IMR-90 (cell line): ENCODE data around the gene SLC4A2. TPM values are rescaled to one million over a fixed set of nuclear protein-coding genes. Genes with fewer than 3 reads are reported as not detected.

Experiments used
- ATAC-seq: fragments of 200-7000 bp; cut with Tn5 transposase; 2 replicates; pipeline ENCODE4 v1.9.1; 2020; ENCODE audit warnings: low read depth, mild to moderate bottlenecking, moderate library complexity
- BruUV-seq: library from RNA; stranded (reverse); fragments of 400-500 nt; replicated peaks from 2 replicates; lab custom pipeline; 2021; lab: Mats Ljungman, UMichigan
- CTCF ChIA-PET: fragments of 300-600 bp; formaldehyde crosslinking; extraction: SDS; loops from one replicate; lab custom pipeline; 2021; ENCODE audit warnings: antibody characterized with exemption; lab: Yijun Ruan, JAX
- POLR2A ChIA-PET: fragments of 300-600 bp; sonication (Branson Sonifier 250); formaldehyde crosslinking; loops from one replicate; lab custom pipeline; 2022; ENCODE audit warnings: antibody characterized with exemption; ENCODE audit not compliant: unreplicated experiment; lab: Charles Lee
- DNase-seq: peaks from one replicate; pipeline ENCODE4 v3.0.0; 2013
- H2AFZ ChIP-seq: replicated peaks from 2 replicates; pipeline ENCODE3; 2013; ENCODE audit warnings: low read length, mild to moderate bottlenecking; ENCODE audit not compliant: poor library complexity
- H2AK5ac ChIP-seq: 2 replicates; pipeline ENCODE4 v1.6.1; 2013; ENCODE audit warnings: low read depth, low read length, inconsistent platforms
- H2AK9ac ChIP-seq: replicated peaks from 2 replicates; pipeline ENCODE3; 2013; ENCODE audit warnings: mild to moderate bottlenecking, low read depth, low read length, moderate library complexity; ENCODE audit not compliant: poor library complexity
- H2BK120ac ChIP-seq: 2 replicates; pipeline ENCODE4 v1.6.1; 2013; ENCODE audit warnings: low read depth, low read length, inconsistent platforms
- H2BK15ac ChIP-seq: 3 replicates; pipeline ENCODE4 v1.6.1; 2013; ENCODE audit warnings: low read depth, low read length, inconsistent platforms
- H2BK20ac ChIP-seq: 2 replicates; pipeline ENCODE4 v1.6.1; 2013; ENCODE audit warnings: low read depth, mild to moderate bottlenecking, inconsistent platforms, low read length, moderate library complexity
- H2BK5ac ChIP-seq: 2 replicates; pipeline ENCODE4 v1.6.1; 2013; ENCODE audit warnings: mild to moderate bottlenecking, low read depth, low read length, inconsistent platforms; ENCODE audit not compliant: poor library complexity, severe bottlenecking
- H3K14ac ChIP-seq: replicated peaks from 2 replicates; pipeline ENCODE4 v1.6.1; 2013; ENCODE audit warnings: low read depth, low read length, inconsistent platforms
- H3K18ac ChIP-seq: 2 replicates; pipeline ENCODE4 v1.6.1; 2013; ENCODE audit warnings: low read depth, low read length, control low read depth
- H3K23ac ChIP-seq: 2 replicates; pipeline ENCODE4 v1.6.1; 2013; ENCODE audit warnings: low read depth, low read length, inconsistent platforms
- H3K27ac ChIP-seq: 2 replicates; pipeline ENCODE4 v1.5.1; 2013; ENCODE audit warnings: mild to moderate bottlenecking, control low read depth, low read length; ENCODE audit not compliant: insufficient read depth
- H3K27me3 ChIP-seq: 2 replicates; pipeline ENCODE4 v1.6.1; 2013; ENCODE audit warnings: low read length; ENCODE audit not compliant: control insufficient read depth, insufficient read depth
- H3K36me3 ChIP-seq: 2 replicates; pipeline ENCODE4 v1.6.1; 2013; ENCODE audit warnings: low read length, mixed read lengths; ENCODE audit not compliant: control insufficient read depth, insufficient read depth
- H3K4ac ChIP-seq: 2 replicates; pipeline ENCODE4 v1.6.1; 2013; ENCODE audit warnings: low read depth, low read length, inconsistent platforms
- H3K4me1 ChIP-seq: 2 replicates; pipeline ENCODE4 v1.6.1; 2013; ENCODE audit warnings: low read length, mixed read lengths; ENCODE audit not compliant: control insufficient read depth, insufficient read depth
- H3K4me2 ChIP-seq: 2 replicates; pipeline ENCODE4 v1.6.1; 2013; ENCODE audit warnings: low read depth, mild to moderate bottlenecking, control low read depth, low read length, moderate library complexity
- H3K4me3 ChIP-seq: 2 replicates; pipeline ENCODE4 v1.5.1; 2013; ENCODE audit warnings: low read depth, mild to moderate bottlenecking, control low read depth, low read length, moderate library complexity; ENCODE audit not compliant: insufficient read depth
- H3K56ac ChIP-seq: 2 replicates; pipeline ENCODE4 v1.6.1; 2013; ENCODE audit warnings: low read length, inconsistent platforms; ENCODE audit not compliant: insufficient read depth; ENCODE audit errors: extremely low read depth
- H3K79me1 ChIP-seq, 2 experiments: 2 replicates each; pipeline ENCODE4 v1.6.1; 2013; ENCODE audit warnings: low read length in 2 of 2, inconsistent platforms in 1 of 2, low read depth in 1 of 2
- H3K9ac ChIP-seq: 2 replicates; pipeline ENCODE4 v1.6.1; 2013; ENCODE audit warnings: low read depth, low read length, control low read depth
- H3K9me1 ChIP-seq: 2 replicates; pipeline ENCODE4 v1.6.1; 2013; ENCODE audit warnings: low read length, inconsistent platforms; ENCODE audit not compliant: insufficient read depth
- H3K9me3 ChIP-seq: 2 replicates; pipeline ENCODE4 v1.6.1; 2013; ENCODE audit warnings: low read length; ENCODE audit not compliant: control insufficient read depth, insufficient read depth
- H4K20me1 ChIP-seq: 2 replicates; pipeline ENCODE4 v1.6.1; 2013; ENCODE audit warnings: low read length, inconsistent platforms; ENCODE audit not compliant: insufficient read depth
- H4K5ac ChIP-seq: 2 replicates; pipeline ENCODE4 v1.6.1; 2013; ENCODE audit warnings: mild to moderate bottlenecking, low read depth, low read length, control low read depth
- H4K8ac ChIP-seq, 2 experiments: 2 replicates each; pipeline ENCODE4 v1.6.1; 2013; ENCODE audit warnings: low read depth in 2 of 2, low read length in 2 of 2, control low read depth in 1 of 2, inconsistent platforms in 1 of 2
- H4K91ac ChIP-seq: 2 replicates; pipeline ENCODE4 v1.6.1; 2013; ENCODE audit warnings: low read depth, low read length, inconsistent platforms; ENCODE audit not compliant: insufficient read depth
- CEBPB ChIP-seq: IDR thresholded peaks from 2 replicates; pipeline ENCODE4 v1.6.1; 2012; ENCODE audit warnings: low read depth, low read length, improper control_type of control experiment
- CTCF ChIP-seq: conservative IDR thresholded peaks from 2 replicates; pipeline ENCODE4 v1.5.1; 2012; ENCODE audit warnings: mild to moderate bottlenecking, low read depth, low read length, improper control_type of control experiment
- FOS ChIP-seq: fragments of 150-350 bp; IDR thresholded peaks from 2 replicates; pipeline ENCODE4 v1.6.1; 2016; ENCODE audit warnings: low read depth, low read length
- MAZ ChIP-seq: IDR thresholded peaks from 2 replicates; pipeline ENCODE4 v1.6.1; 2012; ENCODE audit warnings: low read depth, mild to moderate bottlenecking, low read length, improper control_type of control experiment, moderate library complexity, borderline replicate concordance
- NFE2L2 ChIP-seq: fragments of 150-350 bp; IDR thresholded peaks from 2 replicates; pipeline ENCODE4 v1.6.1; 2016; ENCODE audit warnings: low read depth, mild to moderate bottlenecking, low read length
- POLR2A ChIP-seq: IDR thresholded peaks from 2 replicates; pipeline ENCODE4 v1.6.1; 2012; ENCODE audit warnings: mild to moderate bottlenecking, low read depth, low read length
- RCOR1 ChIP-seq: IDR thresholded peaks from 2 replicates; pipeline ENCODE4 v1.6.1; 2012; ENCODE audit warnings: mild to moderate bottlenecking, low read length, improper control_type of control experiment; ENCODE audit not compliant: insufficient replicate concordance
- SMC3 ChIP-seq: fragments of 150-350 bp; IDR thresholded peaks from 2 replicates; pipeline ENCODE4 v1.6.1; 2016; ENCODE audit warnings: low read depth, mild to moderate bottlenecking, antibody characterized with exemption, low read length, moderate library complexity
- USF2 ChIP-seq: fragments of 150-350 bp; IDR thresholded peaks from 2 replicates; pipeline ENCODE4 v1.6.1; 2017; ENCODE audit warnings: mild to moderate bottlenecking, antibody characterized with exemption, low read length, low read depth
- WGBS, 2 experiments: methylation state at CpG; one replicate each; pipeline versions ENCODE4 v1.1.5 to v1.1.7; 2013; ENCODE audit warnings: missing lambda C conversion rate in 2 of 2; ENCODE audit not compliant: insufficient read length in 1 of 2; ENCODE audit errors: extremely low coverage in 2 of 2; 5-methylcytosine and 5-hydroxymethylcytosine counted together
- dilution Hi-C: fragments of 300-500 bp; cut with HindIII; formaldehyde crosslinking; loops from one replicate; pipeline ENCODE4 v1.14.3; 2018; ENCODE audit warnings: low sequenced_read_pairs; ENCODE audit not compliant: unreplicated experiment
- in situ Hi-C: fragments of 300-500 bp; cut with MboI; formaldehyde crosslinking; loops from 3 replicates; pipeline ENCODE4 v1.14.3; 2019; ENCODE audit warnings: low sequenced_read_pairs, inconsistent platforms, mixed read lengths
- intact Hi-C: fragments of 100-400 bp; cut with micrococcal nuclease; formaldehyde crosslinking; loops from 2 replicates; pipeline ENCODE4 v1.10.0; 2022
- polyA plus RNA-seq, 3 experiments: library from polyadenylated mRNA; depleted of rRNA; stranded (reverse); fragments of >200 nt; gene quantifications; 2 replicates each; pipeline ENCODE4 v1.2.3, GENCODE V29; 2012; ENCODE audit warnings: low replicate concordance in 1 of 3
- total RNA-seq: library from RNA; depleted of rRNA; stranded (reverse); fragments of >200 nt; gene quantifications from 2 replicates; pipeline ENCODE4 v1.2.3, GENCODE V29; 2012

Gene SLC4A2
- total and polyA plus RNA-seq, 2 of the 4 experiments (the other 2 are of a cell fraction), result 29.6 to 91.0 TPM

GRCh38 chr7:151122796-151123157 lies 63.4 kb downstream of the SLC4A2 start:
- H3K27ac ChIP-seq, result no peak overlapping the region
- no peak overlapping the region for H3K23ac ChIP-seq
- H3K36me3 ChIP-seq, result peaks cover 70% of the 10 kb centered on the region
- H3K14ac ChIP-seq, result no peak overlapping the region
- H3K79me1 ChIP-seq, result peaks cover 12 to 38% of the 10 kb centered on the region in 2 experiments
- no peaks in the 10 kb centered on the region for H3K27me3 ChIP-seq
- ChIA-PET CTCF (no interaction called here), POLR2A (no interaction called here)
- intact Hi-C loops, result loop anchor here (5.0 kb wide), 1 partner anchor 180 kb away; no protein-coding TSS in a partner anchor
- TF ChIP-seq SMC3 (no peak), RCOR1 (no peak), NFE2L2 (no peak), CTCF (no peak), POLR2A (no peak), MAZ (no peak), CEBPB (no peak), USF2 (no peak), FOS (no peak)
- 92% methylated on average over 12 of the region's 29 CpGs; no CpG with 5 or more reads in 1 of the 2 experiments for WGBS, 2 experiments
- no peak overlapping the region for H2BK5ac ChIP-seq
- H3K4me3 ChIP-seq, result no peak overlapping the region
- no peak overlapping the region for H2BK120ac ChIP-seq
- H4K5ac ChIP-seq, result no peak overlapping the region
- no peak overlapping the region for H3K4me2 ChIP-seq
- H2BK15ac ChIP-seq, result no peak overlapping the region
- H3K9me1 ChIP-seq, result no peaks in the 10 kb centered on the region
- no peaks in the 10 kb centered on the region for H3K9me3 ChIP-seq
- no peak overlapping the region for H4K91ac ChIP-seq
- peaks cover 35% of the 10 kb centered on the region for H4K20me1 ChIP-seq
- no peak overlapping the region for H2AK9ac ChIP-seq
- BruUV-seq, result no TSS peak
- no peak overlapping the region for H3K56ac ChIP-seq
- no peak overlapping the region for H4K8ac ChIP-seq
- dilution Hi-C loops, result no loop called here
- H2AK5ac ChIP-seq, result no peak overlapping the region
- H2AFZ ChIP-seq, result no peak overlapping the region
- no peak overlapping the region for H2BK20ac ChIP-seq
- no peak overlapping the region for H3K4ac ChIP-seq
- H3K18ac ChIP-seq, result no peak overlapping the region
- in situ Hi-C loops, result loop anchor here (10.0 to 25.0 kb wide), 2 partner anchors 182 to 335 kb away; no protein-coding TSS in a partner anchor
- no peak for DNase-seq
- no peaks in the 10 kb centered on the region for H3K4me1 ChIP-seq
- ATAC-seq, result no peak
- no peak overlapping the region for H3K9ac ChIP-seq
